Activated CD4-positive, alpha-beta T cell treated with anti-CD3 and anti-CD28 coated beads for 36 hours (primary cell): ENCODE measurements around the gene KRTAP13-1. TPM values are rescaled to one million over a fixed set of nuclear protein-coding genes. Genes with fewer than 3 reads are reported as not detected.

Experiments
- ATAC-seq: fragments of 200-7000 bp; cut with Tn5 transposase; one replicate; pipeline ENCODE4 v1.10.0; 2021; ENCODE audit warnings: mild to moderate bottlenecking, moderate library complexity
- CTCF ChIA-PET: fragments of 350-600 bp; sonication (Branson Sonifier 250); formaldehyde crosslinking; loops from one replicate; lab custom pipeline; 2021; ENCODE audit warnings: antibody characterized with exemption; lab: Charles Lee
- POLR2A ChIA-PET: fragments of 350-600 bp; sonication (Branson Sonifier 250); formaldehyde crosslinking; loops from one replicate; lab custom pipeline; 2021; ENCODE audit warnings: antibody characterized with exemption, inconsistent platforms; lab: Charles Lee
- DNase-seq: peaks from one replicate; pipeline ENCODE4 v3.0.0-alpha.2; 2020
- H3K27ac Mint-ChIP-seq: one replicate; pipeline ENCODE4 v1.8.0; 2021; ENCODE audit warnings: mixed read lengths
- H3K27me3 Mint-ChIP-seq: one replicate; pipeline ENCODE4 v1.8.0; 2021; ENCODE audit warnings: mixed read lengths
- H3K36me3 Mint-ChIP-seq: one replicate; pipeline ENCODE4 v1.8.0; 2021; ENCODE audit warnings: low read depth, mixed read lengths
- H3K4me1 Mint-ChIP-seq: one replicate; pipeline ENCODE4 v1.8.0; 2021; ENCODE audit warnings: mixed read lengths
- H3K4me3 Mint-ChIP-seq: one replicate; pipeline ENCODE4 v1.8.0; 2021; ENCODE audit warnings: mild to moderate bottlenecking, moderate library complexity, mixed read lengths
- H3K9me3 Mint-ChIP-seq: one replicate; pipeline ENCODE4 v1.8.0; 2021; ENCODE audit warnings: low read depth, mixed read lengths
- intact Hi-C, 2 experiments: fragments of 100-400 bp; cut with DNase I in 1 of 2; cut with micrococcal nuclease in 1 of 2; formaldehyde crosslinking; loops; one replicate each; pipeline versions ENCODE4 v1.14.2 to v1.15.1; 2022 to 2024; cut with DNase I, micrococcal nuclease
- total RNA-seq, 2 experiments: library from RNA; stranded (reverse); gene quantifications; one replicate each; pipeline ENCODE4 v1.2.3, GENCODE V29; 2021

KRTAP13-1 gene
- not detected for total RNA-seq

- Mint-ChIP-seq H3K9me3 (no peaks in the 10 kb centered on the region), H3K4me1 (no peaks in the 10 kb centered on the region), H3K27me3 (peaks cover 5% of the 10 kb centered on the region), H3K27ac (no peak within 1 kb of the TSS), H3K36me3 (no peaks in the 10 kb centered on the region), H3K4me3 (no peak within 1 kb of the TSS)
- ATAC-seq: no peak
- ChIA-PET CTCF (no interaction called here), POLR2A (no interaction called here)
- DNase-seq: no peak
- intact Hi-C loops: no loop called here
Measured at GRCh38 chr21:30395731-30396130, at the start of gene KRTAP13-1. Gene KRTAP13-1 (plus strand): TSS chr21:30396031. CDS start chr21:30396087, 56 bp downstream.

GRCh38 chr21:30348506-30348905 lies 47.3 kb upstream of the KRTAP13-1 start, which contains the start of gene KRTAP23-1:
Gene KRTAP23-1 (minus strand): TSS chr21:30348606. CDS start chr21:30348606, 0 bp downstream.
- H3K4me1 Mint-ChIP-seq: no peaks in the 10 kb centered on the region
- H3K9me3 Mint-ChIP-seq: no peaks in the 10 kb centered on the region
- no peak within 1 kb of the TSS for H3K4me3 Mint-ChIP-seq
- ATAC-seq (no peak), DNase-seq (no peak)
- ChIA-PET POLR2A (no interaction called here), CTCF (no interaction called here)
- no peak within 1 kb of the TSS for H3K27ac Mint-ChIP-seq
- intact Hi-C loops: no loop called here
- no peaks in the 10 kb centered on the region for H3K36me3 Mint-ChIP-seq
- peaks cover 1% of the 10 kb centered on the region for H3K27me3 Mint-ChIP-seq

- POLR2A ChIA-PET: no interaction called here
- Mint-ChIP-seq H3K4me3 (no peak overlapping the region), H3K9me3 (no peaks in the 10 kb centered on the region), H3K4me1 (no peaks in the 10 kb centered on the region), H3K27ac (no peak overlapping the region), H3K27me3 (peaks cover 3% of the 10 kb centered on the region), H3K36me3 (no peaks in the 10 kb centered on the region)
- ATAC-seq (no peak), DNase-seq (no peak)
- intact Hi-C loops: no loop called here
- CTCF ChIA-PET: no interaction called here
Measured at GRCh38 chr21:30349572-30349971, 46.3 kb upstream of the KRTAP13-1 start.

- ATAC-seq (no peak), DNase-seq (no peak)
- Mint-ChIP-seq H3K4me3 (no peak overlapping the region), H3K27me3 (peaks cover 7% of the 10 kb centered on the region), H3K27ac (no peak overlapping the region), H3K9me3 (no peaks in the 10 kb centered on the region), H3K4me1 (no peaks in the 10 kb centered on the region), H3K36me3 (no peaks in the 10 kb centered on the region)
- ChIA-PET CTCF (interaction anchor here (0.7 to 1.0 kb wide), 2 partner anchors 10 to 178 kb away, joined by 3 read pairs; no protein-coding TSS in a partner anchor), POLR2A (no interaction called here)
- intact Hi-C loops: no loop called here
Measured at GRCh38 chr21:30351534-30351933, 44.3 kb upstream of the KRTAP13-1 start.

- ChIA-PET CTCF (no interaction called here), POLR2A (no interaction called here)
- Mint-ChIP-seq H3K36me3 (no peaks in the 10 kb centered on the region), H3K9me3 (no peaks in the 10 kb centered on the region), H3K4me1 (no peaks in the 10 kb centered on the region), H3K4me3 (no peak overlapping the region), H3K27me3 (peaks cover 8% of the 10 kb centered on the region), H3K27ac (no peak overlapping the region)
- ATAC-seq (no peak), DNase-seq (no peak)
- intact Hi-C loops: no loop called here
Measured at GRCh38 chr21:30354308-30355005, 41.4 kb upstream of the KRTAP13-1 start.

GRCh38 chr21:30355906-30356305 lies 39.9 kb upstream of the KRTAP13-1 start:
- H3K27ac Mint-ChIP-seq: no peak overlapping the region
- POLR2A ChIA-PET: no interaction called here
- H3K27me3 Mint-ChIP-seq: peaks cover 12% of the 10 kb centered on the region
- intact Hi-C loops: no loop called here
- no peak for DNase-seq
- no peaks in the 10 kb centered on the region for H3K9me3 Mint-ChIP-seq
- H3K4me1 Mint-ChIP-seq: no peaks in the 10 kb centered on the region
- CTCF ChIA-PET: no interaction called here
- H3K36me3 Mint-ChIP-seq: no peaks in the 10 kb centered on the region
- no peak for ATAC-seq
- no peak overlapping the region for H3K4me3 Mint-ChIP-seq

GRCh38 chr21:30372139-30372770 lies 23.6 kb upstream of the KRTAP13-1 start, which contains the start of gene KRTAP13-2:
Gene KRTAP13-2 (minus strand): TSS chr21:30372271. CDS start chr21:30372213, 58 bp downstream.
- H3K4me1 Mint-ChIP-seq: no peaks in the 10 kb centered on the region
- intact Hi-C loops: loop anchor here in 1 of 2 experiments (10.0 kb wide), 1 partner anchor 63 kb away; the partner anchor contains the start of gene KRTAP13-4
- no peaks in the 10 kb centered on the region for H3K36me3 Mint-ChIP-seq
- CTCF ChIA-PET: interaction anchor here (0.7 kb wide), 1 partner anchor 11 kb away, joined by 3 read pairs; no protein-coding TSS in a partner anchor
- ATAC-seq: no peak
- no peak within 1 kb of the TSS for H3K4me3 Mint-ChIP-seq
- DNase-seq: no peak
- H3K27me3 Mint-ChIP-seq: peaks cover 4% of the 10 kb centered on the region
- H3K27ac Mint-ChIP-seq: no peak within 1 kb of the TSS
- H3K9me3 Mint-ChIP-seq: peaks cover 2% of the 10 kb centered on the region
- POLR2A ChIA-PET: no interaction called here

- POLR2A ChIA-PET: no interaction called here
- Mint-ChIP-seq H3K27me3 (peaks cover 4% of the 10 kb centered on the region), H3K36me3 (no peaks in the 10 kb centered on the region), H3K9me3 (no peaks in the 10 kb centered on the region), H3K27ac (no peak overlapping the region), H3K4me1 (no peaks in the 10 kb centered on the region), H3K4me3 (no peak overlapping the region)
- ATAC-seq: no peak
- no peak for DNase-seq
- intact Hi-C loops: no loop called here
- CTCF ChIA-PET: no interaction called here
Measured at GRCh38 chr21:30382201-30382600, 13.6 kb upstream of the KRTAP13-1 start.

GRCh38 chr21:30391492-30392025 lies 4.3 kb upstream of the KRTAP13-1 start:
- H3K4me3 Mint-ChIP-seq: no peak overlapping the region
- POLR2A ChIA-PET: no interaction called here
- ATAC-seq: no peak
- no peak for DNase-seq
- H3K27me3 Mint-ChIP-seq: no peaks in the 10 kb centered on the region
- peaks cover 3% of the 10 kb centered on the region for H3K9me3 Mint-ChIP-seq
- no peak overlapping the region for H3K27ac Mint-ChIP-seq
- no peaks in the 10 kb centered on the region for H3K36me3 Mint-ChIP-seq
- CTCF ChIA-PET: interaction anchor here (0.6 kb wide), 1 partner anchor 69 kb away, joined by 3 read pairs; no protein-coding TSS in a partner anchor
- H3K4me1 Mint-ChIP-seq: no peaks in the 10 kb centered on the region
- intact Hi-C loops: no loop called here

- Mint-ChIP-seq H3K4me1 (peaks cover 2% of the 10 kb centered on the region), H3K36me3 (no peaks in the 10 kb centered on the region), H3K4me3 (no peak overlapping the region), H3K9me3 (no peaks in the 10 kb centered on the region), H3K27me3 (peaks cover 11% of the 10 kb centered on the region), H3K27ac (no peak overlapping the region)
- intact Hi-C loops: no loop called here
- ATAC-seq (peak; percentile 61), DNase-seq (peak; percentile 44)
- ChIA-PET CTCF (interaction anchor here (0.9 to 2.3 kb wide), 5 partner anchors 11 to 473 kb away, joined by 3 to 12 read pairs (median 5); partner anchors contain the start of genes KRTAP11-1 and KRTAP27-1), POLR2A (no interaction called here)
Measured at GRCh38 chr21:30408782-30409494, 13.1 kb downstream of the KRTAP13-1 start.

GRCh38 chr21:30415993-30416392 lies 20.2 kb downstream of the KRTAP13-1 start:
- H3K4me3 Mint-ChIP-seq: no peak overlapping the region
- no peak for ATAC-seq
- H3K4me1 Mint-ChIP-seq: no peaks in the 10 kb centered on the region
- H3K27ac Mint-ChIP-seq: no peak overlapping the region
- H3K36me3 Mint-ChIP-seq: no peaks in the 10 kb centered on the region
- DNase-seq: no peak
- H3K9me3 Mint-ChIP-seq: no peaks in the 10 kb centered on the region
- POLR2A ChIA-PET: no interaction called here
- intact Hi-C loops: no loop called here
- CTCF ChIA-PET: no interaction called here
- no peaks in the 10 kb centered on the region for H3K27me3 Mint-ChIP-seq
